Measurements from ENCODE around the gene FAM136A.
A peak's percentile ranks its signal among the peaks of the same experiment; 100 is the strongest.

FAM136A gene

DNA sequence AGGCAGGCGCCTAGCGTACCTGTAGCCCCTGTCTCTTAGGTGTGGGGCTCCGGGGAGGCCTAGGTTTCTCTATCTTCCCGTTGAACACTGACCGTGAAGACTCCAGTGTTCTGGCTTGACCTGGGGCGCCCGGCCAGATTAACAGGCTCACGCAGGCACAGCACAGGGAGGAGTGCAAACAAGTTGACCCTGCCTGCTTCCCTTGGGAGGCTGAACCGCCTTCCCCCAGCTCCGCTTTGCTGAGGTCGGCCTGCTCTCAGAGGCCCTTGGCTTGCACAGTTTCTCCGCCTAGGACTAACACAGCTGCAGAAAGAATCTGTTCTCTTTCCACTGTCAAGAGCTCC is 43.4 kb downstream of the FAM136A start:
- Mint-ChIP-seq H3K4me3 (peak overlapping the region; percentile 90), H3K9me3 (ENCODE audit: low read depth) (no peaks in the 10 kb centered on the region), H3K27ac (no peak overlapping the region), H3K27me3 (no peaks in the 10 kb centered on the region), H3K36me3 (peaks cover 9% of the 10 kb centered on the region), H3K4me1 (ENCODE audit: low read depth) (peaks cover 38% of the 10 kb centered on the region)

DNA sequence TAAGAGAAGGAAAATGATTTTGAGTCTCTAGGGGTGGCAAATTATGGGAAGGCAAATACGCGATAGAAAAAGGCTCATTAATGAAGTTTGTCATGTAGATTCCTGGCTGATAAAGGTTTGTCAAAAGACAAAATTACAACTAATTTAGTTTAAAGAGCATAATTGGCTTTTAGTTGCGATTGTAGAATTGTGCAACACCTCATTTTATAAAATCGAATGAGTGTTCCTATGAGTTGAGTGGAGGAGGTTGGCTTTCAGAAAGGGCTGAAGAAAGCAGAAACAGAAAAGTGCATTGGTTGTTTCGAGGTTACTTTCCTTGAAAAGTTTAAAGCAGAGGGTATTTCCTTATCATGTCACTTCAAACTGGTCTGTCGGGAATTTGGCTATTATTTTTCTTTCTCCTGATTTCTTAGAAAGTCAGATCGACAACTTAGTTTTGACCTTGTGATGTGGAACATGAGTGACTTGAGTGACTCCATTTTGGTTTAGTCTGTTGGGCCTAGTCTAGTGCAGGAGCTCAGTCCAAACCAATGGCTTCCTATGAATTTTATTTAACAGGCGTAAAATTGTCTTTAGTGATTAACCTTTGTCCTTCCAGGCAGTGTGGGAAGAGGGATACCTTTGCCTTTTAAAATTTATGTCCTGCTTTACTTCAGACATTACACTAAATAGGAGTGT is 46.1 kb downstream of the FAM136A start:
- Mint-ChIP-seq H3K27me3 (no peaks in the 10 kb centered on the region), H3K9me3 (ENCODE audit: low read depth) (no peaks in the 10 kb centered on the region), H3K4me1 (ENCODE audit: low read depth) (peaks cover 23% of the 10 kb centered on the region), H3K36me3 (no peaks in the 10 kb centered on the region), H3K27ac (no peak overlapping the region), H3K4me3 (no peak overlapping the region)

DNA sequence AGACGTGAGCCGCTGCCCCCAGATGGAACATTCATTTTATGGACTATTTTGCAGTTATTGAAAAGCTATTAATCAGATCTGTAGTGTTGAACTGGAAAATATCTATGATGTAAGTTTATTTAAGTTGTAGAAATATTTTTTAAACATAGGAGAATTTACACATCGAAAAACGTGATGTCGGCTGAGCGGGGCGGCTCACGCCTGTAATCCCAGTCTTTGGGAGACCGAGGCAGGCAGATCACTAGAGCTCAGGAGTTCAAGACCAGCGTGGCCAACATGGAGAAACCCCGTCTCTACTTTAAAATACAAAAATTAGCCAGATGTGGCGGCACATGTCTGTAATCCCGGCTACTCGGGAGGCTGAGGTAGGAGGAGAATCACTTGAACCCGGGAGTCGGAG is 51.4 kb downstream of the FAM136A start:
- no peaks in the 10 kb centered on the region for H3K9me3 Mint-ChIP-seq (ENCODE audit: low read depth)
- no peak overlapping the region for H3K4me3 Mint-ChIP-seq
- no peaks in the 10 kb centered on the region for H3K27me3 Mint-ChIP-seq
- H3K4me1 Mint-ChIP-seq (ENCODE audit: low read depth) = peaks cover 19% of the 10 kb centered on the region
- no peak overlapping the region for H3K27ac Mint-ChIP-seq
- H3K36me3 Mint-ChIP-seq = no peaks in the 10 kb centered on the region

DNA sequence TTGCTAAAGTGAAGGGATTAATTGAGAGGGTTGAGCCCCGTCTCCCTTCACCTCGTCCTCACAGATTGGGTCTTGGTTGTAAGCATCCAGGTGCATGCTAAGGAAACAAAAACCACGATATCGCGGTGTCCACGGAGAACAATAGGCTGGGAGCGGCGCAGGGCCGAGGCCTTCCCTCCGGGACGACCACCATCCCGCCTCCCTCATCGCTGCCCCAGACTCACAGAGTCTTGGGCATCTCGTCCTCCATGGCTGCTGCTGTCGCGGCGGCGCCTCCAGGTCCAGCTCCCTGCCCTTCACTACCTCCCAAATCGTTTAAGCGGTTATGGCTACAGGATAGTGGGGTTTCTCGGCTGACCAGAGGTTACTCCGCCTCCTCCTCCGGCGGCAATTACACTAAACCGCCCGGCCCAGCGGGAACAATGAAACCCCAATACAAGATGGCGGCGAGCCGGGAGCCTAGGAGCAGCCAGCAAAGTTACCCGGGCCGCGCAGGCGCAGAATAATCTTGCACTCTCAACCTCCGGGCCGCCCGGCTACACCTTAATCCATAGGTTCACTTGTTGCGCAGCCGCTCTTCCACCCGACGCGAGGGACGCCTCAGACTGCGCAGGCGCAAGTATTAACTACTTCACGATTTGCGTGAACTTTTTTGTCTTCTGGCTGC is 53.6 kb downstream of the FAM136A start, which contains the start of gene TIA1:
TIA1 (minus strand) TSS at position 448 of the 667 bp plus-strand sequence; CDS start at position 250, 198 bp downstream.
- no peaks in the 10 kb centered on the region for H3K9me3 Mint-ChIP-seq (ENCODE audit: low read depth)
- no peaks in the 10 kb centered on the region for H3K36me3 Mint-ChIP-seq
- peak within 1 kb of the TSS; percentile 99 for H3K27ac Mint-ChIP-seq
- peaks cover 38% of the 10 kb centered on the region for H3K4me1 Mint-ChIP-seq (ENCODE audit: low read depth)
- H3K4me3 Mint-ChIP-seq = peak within 1 kb of the TSS; percentile 100
- H3K27me3 Mint-ChIP-seq = no peaks in the 10 kb centered on the region

DNA sequence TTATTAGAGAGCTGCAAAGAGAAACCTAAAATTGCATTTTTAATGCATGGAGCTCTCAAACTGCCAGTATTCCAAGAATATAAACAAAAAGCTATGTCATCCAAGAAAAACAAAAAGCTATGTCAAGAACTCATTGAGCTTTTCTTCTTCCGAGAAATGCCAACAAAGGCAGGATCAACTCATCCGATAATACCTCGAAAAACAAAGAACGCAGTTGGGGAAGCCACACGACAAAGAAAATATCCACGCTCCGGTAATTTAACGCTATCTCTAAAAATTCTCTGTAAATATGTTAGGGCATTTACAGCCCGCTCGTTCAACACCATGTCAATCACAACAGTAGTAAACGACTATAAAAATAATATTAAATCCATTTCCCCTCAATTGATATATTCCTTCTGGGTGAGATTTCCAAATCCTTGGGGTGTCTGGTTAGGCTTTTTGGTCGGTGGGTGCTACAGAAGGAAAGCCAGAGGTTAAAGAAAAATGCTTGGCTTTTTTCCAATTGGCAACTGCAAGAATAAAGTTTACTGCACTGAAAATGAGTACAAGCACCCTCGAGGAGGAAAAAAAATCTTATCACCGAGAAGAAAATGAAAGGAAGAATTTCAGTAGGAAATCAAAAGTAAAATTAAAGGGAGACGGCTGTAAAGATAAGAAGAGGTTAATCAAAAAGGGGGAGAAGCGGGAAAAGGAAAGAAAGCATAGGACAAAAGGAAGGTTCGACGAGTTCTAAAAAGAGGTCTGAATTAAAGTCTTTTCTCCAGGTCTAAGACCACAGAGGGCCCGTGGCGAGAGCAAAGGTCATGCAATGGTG is 54.3 kb downstream of the FAM136A start:
- Mint-ChIP-seq H3K9me3 (ENCODE audit: low read depth) (no peaks in the 10 kb centered on the region), H3K4me1 (ENCODE audit: low read depth) (peaks cover 44% of the 10 kb centered on the region)

More for the DNA sequence above, 54.3 kb downstream of the FAM136A start:
- Mint-ChIP-seq H3K27me3 (no peaks in the 10 kb centered on the region), H3K4me3 (peak overlapping the region; percentile 100), H3K27ac (peak overlapping the region; percentile 99), H3K36me3 (no peaks in the 10 kb centered on the region)
